ENCODE measurements around the gene SLC9A3. TPM values are rescaled to one million over a fixed set of nuclear protein-coding genes. Genes with fewer than 3 reads are reported as not detected.

SLC9A3 gene
- total and polyA plus RNA-seq, 2 of the 13 experiments (the other 11 are each of a cell fraction or from before 2014, with no cell fraction given) = 1.5 to 1.8 TPM

DNA sequence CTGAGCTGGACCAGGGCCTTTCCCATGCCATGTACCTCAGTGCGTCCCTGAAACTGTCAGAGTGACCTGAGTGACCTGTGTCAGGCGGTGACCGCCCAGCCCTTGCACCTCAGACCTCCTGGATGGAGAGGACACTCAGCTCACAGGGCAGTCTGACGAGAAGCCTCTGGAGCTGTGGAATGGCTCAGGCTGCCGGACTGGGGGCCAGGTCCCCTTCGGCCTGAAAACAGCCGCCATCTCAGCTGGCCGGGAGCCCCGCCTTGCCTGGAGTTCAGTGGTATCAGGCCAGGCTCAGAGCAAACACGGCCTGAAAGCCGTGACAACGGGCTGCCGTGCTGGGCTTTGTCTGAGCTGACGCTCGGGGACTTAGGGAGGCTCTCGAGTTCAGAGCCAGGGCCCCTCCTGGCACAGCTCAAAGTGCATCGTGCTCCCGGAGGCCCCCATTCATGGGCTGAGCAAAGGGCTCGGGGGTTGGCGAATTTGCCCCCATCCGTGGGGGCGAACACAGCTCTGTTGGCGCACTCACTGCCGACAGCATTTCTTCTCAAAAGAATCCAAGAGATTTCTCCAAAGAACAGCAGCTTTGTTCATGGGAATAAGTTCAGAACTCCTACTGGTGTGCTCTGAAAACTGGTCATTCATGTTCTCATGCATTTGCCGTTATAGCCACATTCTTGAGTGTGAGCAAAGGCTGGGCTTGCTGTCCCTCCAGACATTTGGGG, 8.4 kb upstream of the SLC9A3 start (continued):
- TF ChIP-seq, protein P1, sequence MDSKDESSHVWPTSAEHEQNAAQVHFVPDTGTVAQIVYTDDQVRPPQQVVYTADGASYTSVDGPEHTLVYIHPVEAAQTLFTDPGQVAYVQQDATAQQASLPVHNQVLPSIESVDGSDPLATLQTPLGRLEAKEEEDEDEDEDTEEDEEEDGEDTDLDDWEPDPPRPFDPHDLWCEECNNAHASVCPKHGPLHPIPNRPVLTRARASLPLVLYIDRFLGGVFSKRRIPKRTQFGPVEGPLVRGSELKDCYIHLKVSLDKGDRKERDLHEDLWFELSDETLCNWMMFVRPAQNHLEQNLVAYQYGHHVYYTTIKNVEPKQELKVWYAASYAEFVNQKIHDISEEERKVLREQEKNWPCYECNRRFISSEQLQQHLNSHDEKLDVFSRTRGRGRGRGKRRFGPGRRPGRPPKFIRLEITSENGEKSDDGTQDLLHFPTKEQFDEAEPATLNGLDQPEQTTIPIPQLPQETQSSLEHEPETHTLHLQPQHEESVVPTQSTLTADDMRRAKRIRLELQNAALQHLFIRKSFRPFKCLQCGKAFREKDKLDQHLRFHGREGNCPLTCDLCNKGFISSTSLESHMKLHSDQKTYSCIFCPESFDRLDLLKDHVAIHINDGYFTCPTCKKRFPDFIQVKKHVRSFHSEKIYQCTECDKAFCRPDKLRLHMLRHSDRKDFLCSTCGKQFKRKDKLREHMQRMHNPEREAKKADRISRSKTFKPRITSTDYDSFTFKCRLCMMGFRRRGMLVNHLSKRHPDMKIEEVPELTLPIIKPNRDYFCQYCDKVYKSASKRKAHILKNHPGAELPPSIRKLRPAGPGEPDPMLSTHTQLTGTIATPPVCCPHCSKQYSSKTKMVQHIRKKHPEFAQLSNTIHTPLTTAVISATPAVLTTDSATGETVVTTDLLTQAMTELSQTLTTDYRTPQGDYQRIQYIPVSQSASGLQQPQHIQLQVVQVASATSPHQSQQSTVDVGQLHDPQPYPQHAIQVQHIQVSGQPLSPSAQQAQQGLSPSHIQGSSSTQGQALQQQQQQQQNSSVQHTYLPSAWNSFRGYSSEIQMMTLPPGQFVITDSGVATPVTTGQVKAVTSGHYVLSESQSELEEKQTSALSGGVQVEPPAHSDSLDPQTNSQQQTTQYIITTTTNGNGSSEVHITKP (CRISPR knock-in tag; IDR thresholded peaks at IDR 0.05; ENCODE audit: low read depth) = no peak
- TF ChIP-seq ZNF260 (CRISPR knock-in tag; IDR thresholded peaks at IDR 0.05; ENCODE audit: borderline replicate concordance, low read depth) (no peak), ZNF543 (CRISPR knock-in tag; IDR thresholded peaks at IDR 0.05) (0 out of 2 replicates have a peak, but pooled peaks have one; percentile 23), TSC22D2 (CRISPR knock-in tag; IDR thresholded peaks at IDR 0.05; ENCODE audit: borderline replicate concordance) (no peak), ZC3H13 (CRISPR knock-in tag; IDR thresholded peaks at IDR 0.05) (no peak), XBP1 (CRISPR knock-in tag; IDR thresholded peaks at IDR 0.05) (no peak), CHD4 (IDR thresholded peaks at IDR 0.05; ENCODE audit: borderline replicate concordance, low read length) (no peak), ATAD3A (CRISPR knock-in tag; IDR thresholded peaks at IDR 0.05) (no peak), RCOR2 (CRISPR knock-in tag; IDR thresholded peaks at IDR 0.05) (no peak), PLRG1 (conservative IDR thresholded peaks at IDR 0.05) (no peak), ZNF3 (CRISPR knock-in tag; IDR thresholded peaks at IDR 0.05) (no peak), AKAP8 (CRISPR knock-in tag; IDR thresholded peaks at IDR 0.05) (0 out of 2 replicates have a peak, but pooled peaks have one; percentile 6), FOXM1 (CRISPR knock-in tag; IDR thresholded peaks at IDR 0.05) (no peak), ZNF501 (CRISPR knock-in tag; IDR thresholded peaks at IDR 0.05) (peak; percentile 56), ZMYM3 (CRISPR knock-in tag; IDR thresholded peaks at IDR 0.05) (0 out of 2 replicates have a peak, but pooled peaks have one; percentile 22), MTERF4 (CRISPR knock-in tag; IDR thresholded peaks at IDR 0.05) (no peak), ZNF546 (CRISPR knock-in tag; conservative IDR thresholded peaks at IDR 0.05) (no peak), FLYWCH1 (CRISPR knock-in tag; IDR thresholded peaks at IDR 0.05) (no peak), CEBPZ (IDR thresholded peaks at IDR 0.05; ENCODE audit: low read length) (no peak), ZNF607 (CRISPR knock-in tag; IDR thresholded peaks at IDR 0.05; ENCODE audit: borderline replicate concordance) (no peak)
- TF ChIP-seq, protein P2, sequence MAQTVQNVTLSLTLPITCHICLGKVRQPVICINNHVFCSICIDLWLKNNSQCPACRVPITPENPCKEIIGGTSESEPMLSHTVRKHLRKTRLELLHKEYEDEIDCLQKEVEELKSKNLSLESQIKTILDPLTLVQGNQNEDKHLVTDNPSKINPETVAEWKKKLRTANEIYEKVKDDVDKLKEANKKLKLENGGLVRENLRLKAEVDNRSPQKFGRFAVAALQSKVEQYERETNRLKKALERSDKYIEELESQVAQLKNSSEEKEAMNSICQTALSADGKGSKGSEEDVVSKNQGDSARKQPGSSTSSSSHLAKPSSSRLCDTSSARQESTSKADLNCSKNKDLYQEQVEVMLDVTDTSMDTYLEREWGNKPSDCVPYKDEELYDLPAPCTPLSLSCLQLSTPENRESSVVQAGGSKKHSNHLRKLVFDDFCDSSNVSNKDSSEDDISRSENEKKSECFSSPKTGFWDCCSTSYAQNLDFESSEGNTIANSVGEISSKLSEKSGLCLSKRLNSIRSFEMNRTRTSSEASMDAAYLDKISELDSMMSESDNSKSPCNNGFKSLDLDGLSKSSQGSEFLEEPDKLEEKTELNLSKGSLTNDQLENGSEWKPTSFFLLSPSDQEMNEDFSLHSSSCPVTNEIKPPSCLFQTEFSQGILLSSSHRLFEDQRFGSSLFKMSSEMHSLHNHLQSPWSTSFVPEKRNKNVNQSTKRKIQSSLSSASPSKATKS (CRISPR knock-in tag; IDR thresholded peaks at IDR 0.05) = no peak

Data from HepG2 (cell line).